SK-N-MC (cell line): ENCODE measurements around the gene PRSS12.

Experiments used
- EZH2 ChIP-seq: fragments of 200-600 bp; sonication (generic); IDR thresholded peaks from one replicate; pipeline ENCODE4 v1.6.1; 2017; ENCODE audit warnings: antibody characterized with exemption
- POLR2AphosphoS5 ChIP-seq: IDR thresholded peaks from 2 replicates; pipeline ENCODE4 v1.6.1; 2012; ENCODE audit warnings: mild to moderate bottlenecking, low read depth, low read length, borderline replicate concordance

DNA sequence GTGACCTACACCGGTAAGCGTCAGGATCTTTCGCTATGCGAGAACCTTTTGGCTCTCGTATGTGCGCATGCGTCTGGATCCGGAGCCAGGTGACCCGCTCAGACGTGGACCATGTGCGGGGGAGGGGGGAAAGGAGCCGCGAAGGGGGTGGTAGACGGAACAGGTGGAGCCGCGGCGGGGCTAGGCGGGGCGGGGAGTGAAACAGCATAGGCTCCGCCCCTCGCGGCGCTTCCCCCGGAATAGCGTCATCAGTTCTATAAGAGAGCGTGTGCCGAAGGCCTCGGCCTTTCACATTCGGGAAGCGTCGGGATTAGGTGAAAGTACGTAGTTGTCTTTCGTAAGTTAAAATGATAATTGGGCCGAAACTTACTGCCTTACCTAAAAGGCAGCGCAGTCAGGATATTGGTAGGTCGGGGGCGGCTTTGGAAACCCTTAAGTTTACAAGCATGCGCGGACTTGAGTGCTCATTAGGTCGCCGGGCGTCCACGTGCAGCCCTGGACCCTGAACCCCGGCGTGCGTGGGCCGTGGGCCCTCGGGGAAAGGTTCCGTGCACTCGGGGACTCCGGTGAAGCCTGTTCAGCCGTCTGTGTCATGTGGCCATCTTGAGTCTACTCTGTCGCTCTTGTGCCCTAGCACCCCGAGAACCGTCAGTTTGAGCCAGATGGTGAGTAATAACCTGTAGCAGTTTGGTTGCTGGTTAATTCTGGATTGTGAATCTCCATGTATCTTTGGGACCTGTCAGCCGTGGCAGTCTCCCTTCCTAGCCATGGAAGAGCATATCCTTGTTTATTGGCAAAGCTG, 74.1 kb downstream of the PRSS12 start:
- TF ChIP-seq EZH2 = no peak
- TF ChIP-seq POLR2AphosphoS5 = peak; percentile 98
